GM23338 (cell line): ENCODE data around the gene EXOC4. TPM values are rescaled to one million over a fixed set of nuclear protein-coding genes. Genes with fewer than 3 reads are reported as not detected.

Experiments used
- ATAC-seq: fragments of 200-7000 bp; cut with Tn5 transposase; 3 replicates; pipeline ENCODE4 v1.9.1; 2020
- DNase-seq: peaks from one replicate; pipeline ENCODE4 v3.0.0-alpha.2; 2015; ENCODE audit warnings: low spot score
- H2AFZ ChIP-seq: fragments of 200-600 bp; sonication (generic); 2 replicates; pipeline ENCODE4 v1.8.0; 2016; ENCODE audit warnings: antibody characterized with exemption, mild to moderate bottlenecking, moderate library complexity
- H3F3A ChIP-seq: fragments of 200-600 bp; sonication (generic); replicated peaks from 2 replicates; pipeline ENCODE4 v1.8.0; 2017; ENCODE audit warnings: antibody characterized with exemption, mixed run types, low read depth
- H3K27ac ChIP-seq: fragments of 200-600 bp; sonication (generic); 2 replicates; pipeline ENCODE4 v1.6.1; 2016; ENCODE audit warnings: low read depth
- H3K27me3 ChIP-seq: fragments of 200-600 bp; sonication (generic); 2 replicates; pipeline ENCODE4 v1.8.0; 2016; ENCODE audit warnings: mild to moderate bottlenecking, mixed run types, moderate library complexity; ENCODE audit not compliant: insufficient read depth
- H3K36me3 ChIP-seq: fragments of 200-600 bp; sonication (generic); 2 replicates; pipeline ENCODE4 v1.8.0; 2016; ENCODE audit warnings: mild to moderate bottlenecking; ENCODE audit not compliant: insufficient read depth
- H3K4me1 ChIP-seq: fragments of 200-600 bp; sonication (generic); 2 replicates; pipeline ENCODE4 v1.8.0; 2016; ENCODE audit warnings: mild to moderate bottlenecking, moderate library complexity; ENCODE audit not compliant: insufficient read depth
- H3K4me2 ChIP-seq: fragments of 200-600 bp; sonication (generic); 2 replicates; pipeline ENCODE4 v1.7.1; 2017; ENCODE audit warnings: mixed run types
- H3K4me3 ChIP-seq: fragments of 200-600 bp; sonication (generic); 2 replicates; pipeline ENCODE4 v1.6.1; 2016; ENCODE audit warnings: mixed run types
- H3K79me2 ChIP-seq: fragments of 200-600 bp; sonication (generic); replicated peaks from 2 replicates; pipeline ENCODE4 v1.8.0; 2017; ENCODE audit warnings: mild to moderate bottlenecking; ENCODE audit not compliant: insufficient read depth
- H3K9me2 ChIP-seq: fragments of 200-600 bp; sonication (generic); 2 replicates; pipeline ENCODE4 v1.8.0; 2017; ENCODE audit not compliant: insufficient read depth
- H4K20me1 ChIP-seq: fragments of 200-600 bp; sonication (generic); replicated peaks from 2 replicates; pipeline ENCODE4 v1.8.0; 2017; ENCODE audit warnings: mild to moderate bottlenecking; ENCODE audit not compliant: insufficient read depth
- H3K27ac Mint-ChIP-seq: 2 replicates; pipeline ENCODE4 v1.8.0; 2020; ENCODE audit warnings: inconsistent platforms, mild to moderate bottlenecking, moderate library complexity, mixed read lengths
- H3K27me3 Mint-ChIP-seq: 3 replicates; pipeline ENCODE4 v1.8.0; 2022; ENCODE audit warnings: low read depth, mild to moderate bottlenecking, moderate library complexity, mixed read lengths, inconsistent platforms; ENCODE audit not compliant: insufficient read depth, poor library complexity
- H3K36me3 Mint-ChIP-seq: 3 replicates; pipeline ENCODE4 v1.8.0; 2021; ENCODE audit warnings: low read depth, mild to moderate bottlenecking, inconsistent platforms, moderate library complexity, mixed read lengths
- H3K4me1 Mint-ChIP-seq: 3 replicates; pipeline ENCODE4 v1.8.0; 2020; ENCODE audit warnings: mild to moderate bottlenecking, inconsistent platforms, mixed read lengths
- H3K4me3 Mint-ChIP-seq: 3 replicates; pipeline ENCODE4 v1.8.0; 2021; ENCODE audit warnings: moderate library complexity, mild to moderate bottlenecking, inconsistent platforms, mixed read lengths
- H3K9me3 Mint-ChIP-seq: 3 replicates; pipeline ENCODE4 v1.8.0; 2020; ENCODE audit warnings: moderate library complexity, mild to moderate bottlenecking, inconsistent platforms, mixed read lengths
- CREB1 ChIP-seq: fragments of 250-450 bp; sonication (Bioruptor Pico); IDR thresholded peaks from 2 replicates; pipeline ENCODE4 v1.5.0; 2020; ENCODE audit warnings: low read depth, mild to moderate bottlenecking, moderate library complexity
- ETS1 ChIP-seq: IDR thresholded peaks from 2 replicates; pipeline ENCODE4 v1.6.1; 2016; ENCODE audit warnings: antibody characterized with exemption
- EZH2 ChIP-seq: fragments of 200-600 bp; sonication (generic); IDR thresholded peaks from one replicate; pipeline ENCODE4 v1.8.0; 2017; ENCODE audit warnings: antibody characterized with exemption, mild to moderate bottlenecking, low read depth; ENCODE audit not compliant: unreplicated experiment
- EZH2phosphoT487 ChIP-seq: fragments of 200-600 bp; sonication (generic); IDR thresholded peaks from one replicate; pipeline ENCODE4 v1.8.1; 2018; ENCODE audit warnings: antibody characterized with exemption; ENCODE audit not compliant: unreplicated experiment
- NANOG ChIP-seq: IDR thresholded peaks from 2 replicates; pipeline ENCODE4 v1.6.1; 2016; ENCODE audit warnings: antibody characterized with exemption, borderline replicate concordance
- POLR2AphosphoS5 ChIP-seq: IDR thresholded peaks from 2 replicates; pipeline ENCODE4 v1.6.1; 2016; ENCODE audit warnings: antibody characterized with exemption, low read depth
- STAT1 ChIP-seq: IDR thresholded peaks from one replicate; pipeline ENCODE4 v1.6.1; 2016; ENCODE audit warnings: antibody characterized with exemption; ENCODE audit not compliant: unreplicated experiment
- ZNF331 ChIP-seq: fragments of 250-450 bp; sonication (Bioruptor Pico); IDR thresholded peaks from 2 replicates; pipeline ENCODE4 v1.5.0; 2020; ENCODE audit warnings: low read depth, mild to moderate bottlenecking, moderate library complexity
- ZNF462 ChIP-seq: fragments of 250-450 bp; sonication (Bioruptor Pico); IDR thresholded peaks from 2 replicates; pipeline ENCODE4 v1.5.0; 2020; ENCODE audit warnings: mild to moderate bottlenecking, moderate library complexity
- polyA plus RNA-seq: library from polyadenylated mRNA; unstranded; fragments of >200 nt; fragmentation: Nextera tagmentation; extraction: Ambion mirVana; gene quantifications from 2 replicates; pipeline ENCODE4 v1.2.1, GENCODE V29; 2016
- total RNA-seq: library from RNA; depleted of rRNA; stranded (reverse); fragments of >200 nt; shearing (Covaris generic); gene quantifications from 2 replicates; pipeline ENCODE4 v1.2.3, GENCODE V29; 2014
- TF ChIP-seq, protein P1 (sequence below), 2 experiments: fragments of 200-600 bp in 1 of 2; sonication (generic) in 1 of 2; conservative IDR thresholded peaks; 2 replicates each; pipeline versions ENCODE4 v1.5.1 to v1.6.1; 2016 to 2017; ENCODE audit warnings: antibody characterized with exemption in 2 of 2, low read depth in 2 of 2, mild to moderate bottlenecking in 2 of 2, moderate library complexity in 1 of 2

EXOC4 gene
- total and polyA plus RNA-seq, 2 experiments from 2014 or later = 37.5 to 52.7 TPM

- TF ChIP-seq ZNF462 (no peak), POLR2AphosphoS5 (no peak), EZH2 (no peak), CREB1 (CRISPR knock-in tag) (no peak), ETS1 (no peak), STAT1 (no peak), EZH2phosphoT487 (no peak)
Observed at GRCh38 chr7:134085311-134085710, 832.4 kb downstream of the EXOC4 start (continued).

DNA sequence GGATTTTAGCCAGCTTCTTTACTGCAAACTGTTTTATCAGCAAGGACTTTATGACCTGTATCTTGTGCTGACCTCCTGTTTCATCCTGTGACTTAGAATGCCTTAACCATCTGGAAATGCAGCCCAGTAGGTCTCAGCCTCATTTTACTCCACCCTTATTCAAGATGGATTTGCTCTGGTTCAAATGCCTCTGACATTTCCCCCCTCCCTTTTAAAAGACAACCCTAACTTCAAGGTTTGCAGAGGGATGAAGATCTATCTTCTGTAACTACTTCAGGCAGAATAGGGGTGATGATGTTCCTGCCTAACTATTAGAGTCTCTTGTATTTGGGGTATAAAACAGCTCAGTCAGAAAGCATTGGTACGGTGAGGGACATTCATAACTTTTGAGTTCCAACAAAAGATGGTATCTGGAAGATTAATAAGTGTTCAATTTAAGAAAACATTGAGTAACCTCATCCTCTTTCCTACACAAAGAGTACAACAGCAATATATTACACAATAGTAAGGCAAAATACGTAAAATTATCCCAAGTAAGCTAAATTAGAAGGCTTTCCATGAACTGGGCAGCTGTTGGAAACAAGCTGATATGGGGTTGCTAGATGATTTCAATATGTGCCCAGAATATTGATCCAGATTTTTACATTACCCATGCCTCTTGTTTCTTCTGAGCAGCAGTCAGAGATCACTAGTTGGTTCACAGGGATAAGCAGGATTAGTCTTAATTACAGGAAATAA is 834.3 kb downstream of the EXOC4 start:
- H2AFZ ChIP-seq = no peak overlapping the region
- no peaks in the 10 kb centered on the region for H3F3A ChIP-seq
- H3K27ac ChIP-seq = no peak overlapping the region
- no peak overlapping the region for H3K4me3 Mint-ChIP-seq
- no peak overlapping the region for H3K27ac Mint-ChIP-seq
- H3K27me3 ChIP-seq = no peaks in the 10 kb centered on the region
- H3K4me2 ChIP-seq = no peak overlapping the region
- H3K27me3 Mint-ChIP-seq = no peaks in the 10 kb centered on the region
- no peaks in the 10 kb centered on the region for H3K4me1 ChIP-seq
- no peaks in the 10 kb centered on the region for H3K79me2 ChIP-seq
- DNase-seq = no peak
- H3K36me3 Mint-ChIP-seq = peaks cover 57% of the 10 kb centered on the region
- peaks cover 64% of the 10 kb centered on the region for H3K9me3 Mint-ChIP-seq
- H3K4me3 ChIP-seq = no peak overlapping the region
- no peaks in the 10 kb centered on the region for H4K20me1 ChIP-seq
- ATAC-seq = no peak
- peaks cover 37% of the 10 kb centered on the region for H3K36me3 ChIP-seq
- no peaks in the 10 kb centered on the region for H3K4me1 Mint-ChIP-seq
- H3K9me2 ChIP-seq = 0 out of 2 replicates have a peak, but pooled peaks cover 7% of the 10 kb centered on the region
- TF ChIP-seq ZNF331 = no peak
- no peak for TF ChIP-seq NANOG
- TF ChIP-seq, protein P1, sequence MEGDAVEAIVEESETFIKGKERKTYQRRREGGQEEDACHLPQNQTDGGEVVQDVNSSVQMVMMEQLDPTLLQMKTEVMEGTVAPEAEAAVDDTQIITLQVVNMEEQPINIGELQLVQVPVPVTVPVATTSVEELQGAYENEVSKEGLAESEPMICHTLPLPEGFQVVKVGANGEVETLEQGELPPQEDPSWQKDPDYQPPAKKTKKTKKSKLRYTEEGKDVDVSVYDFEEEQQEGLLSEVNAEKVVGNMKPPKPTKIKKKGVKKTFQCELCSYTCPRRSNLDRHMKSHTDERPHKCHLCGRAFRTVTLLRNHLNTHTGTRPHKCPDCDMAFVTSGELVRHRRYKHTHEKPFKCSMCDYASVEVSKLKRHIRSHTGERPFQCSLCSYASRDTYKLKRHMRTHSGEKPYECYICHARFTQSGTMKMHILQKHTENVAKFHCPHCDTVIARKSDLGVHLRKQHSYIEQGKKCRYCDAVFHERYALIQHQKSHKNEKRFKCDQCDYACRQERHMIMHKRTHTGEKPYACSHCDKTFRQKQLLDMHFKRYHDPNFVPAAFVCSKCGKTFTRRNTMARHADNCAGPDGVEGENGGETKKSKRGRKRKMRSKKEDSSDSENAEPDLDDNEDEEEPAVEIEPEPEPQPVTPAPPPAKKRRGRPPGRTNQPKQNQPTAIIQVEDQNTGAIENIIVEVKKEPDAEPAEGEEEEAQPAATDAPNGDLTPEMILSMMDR (conservative IDR thresholded peaks at IDR 0.05; ENCODE audit: low read depth in 2 of 2) = no peak
